H1 (cell line): ENCODE measurements around the gene TSPAN17. TPM values are rescaled to one million over a fixed set of nuclear protein-coding genes. Genes with fewer than 3 reads are reported as not detected.

Experiments
- POLR2AphosphoS5 ChIP-seq: IDR thresholded peaks from 2 replicates; pipeline ENCODE4 v1.6.1; 2011; ENCODE audit warnings: low read depth, low read length
- polyA plus RNA-seq, 7 experiments: library from polyadenylated mRNA; depleted of rRNA in 3 of 7; stranded (reverse) in 5 of 7; unstranded in 2 of 7; fragments of >200 nt in 5 of 7; fragments of 200-250 nt in 2 of 7; gene quantifications; 1 replicate in 5 of 7; 2 replicates in 1 of 7; 4 replicates in 1 of 7; pipeline versions ENCODE4 v1.2.1 to v1.2.3, GENCODE V29; 2011 to 2013; ENCODE audit warnings: missing spikeins in 2 of 7, mixed read lengths in 2 of 7
- total RNA-seq: library from RNA; stranded (reverse); fragmentation: NEBNext Ultra II Directional; extraction: Animal tissue kit (Norgen Biotek cat#: 25700); gene quantifications from 2 replicates; pipeline ENCODE4 v1.2.1, GENCODE V29; 2021
- TF ChIP-seq, protein P1 (sequence below): IDR thresholded peaks from 2 replicates; pipeline ENCODE4 v1.6.1; 2012; ENCODE audit warnings: inconsistent platforms

The TSPAN17 gene
- total and polyA plus RNA-seq, 2 of the 8 experiments (the other 6 are each of a cell fraction or from before 2014, with no cell fraction given) = 41.5 to 53.7 TPM

DNA sequence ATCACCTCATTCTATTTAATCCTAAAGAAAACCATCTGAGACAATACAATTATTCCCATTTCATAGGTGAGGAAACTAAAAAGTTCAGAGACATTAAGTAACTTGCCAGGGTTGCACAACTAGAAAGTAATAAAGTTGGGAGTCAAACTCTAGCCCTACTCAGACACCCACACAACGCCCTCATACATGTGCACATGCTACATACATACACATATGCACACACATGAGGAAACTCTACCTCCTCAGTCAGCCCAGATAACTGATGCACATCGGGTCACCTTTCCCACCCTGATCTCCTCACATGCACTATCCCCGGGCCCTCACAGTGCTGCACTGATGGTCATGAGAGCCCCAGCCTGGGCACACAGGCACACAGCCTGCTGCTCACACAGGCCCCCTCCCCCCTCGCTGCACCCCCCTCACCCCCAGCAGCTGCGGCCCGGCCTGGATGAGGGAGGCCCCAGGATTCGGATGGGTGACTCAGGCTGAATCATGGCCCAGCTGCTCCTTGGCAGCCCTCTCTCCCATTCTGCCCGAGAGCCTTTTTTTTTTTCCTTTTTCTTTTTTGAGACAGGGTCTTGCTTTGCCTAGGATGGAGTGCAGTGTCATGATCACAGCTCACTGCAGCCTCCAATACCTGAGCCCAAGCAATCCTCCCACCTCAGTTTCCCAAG, 32.3 kb upstream of the TSPAN17 start (continued):
- TF ChIP-seq, protein P1, sequence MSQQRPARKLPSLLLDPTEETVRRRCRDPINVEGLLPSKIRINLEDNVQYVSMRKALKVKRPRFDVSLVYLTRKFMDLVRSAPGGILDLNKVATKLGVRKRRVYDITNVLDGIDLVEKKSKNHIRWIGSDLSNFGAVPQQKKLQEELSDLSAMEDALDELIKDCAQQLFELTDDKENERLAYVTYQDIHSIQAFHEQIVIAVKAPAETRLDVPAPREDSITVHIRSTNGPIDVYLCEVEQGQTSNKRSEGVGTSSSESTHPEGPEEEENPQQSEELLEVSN = no peak
- no peak for TF ChIP-seq POLR2AphosphoS5
